ENCODE results near the gene IRF8. TPM values are rescaled to one million over a fixed set of nuclear protein-coding genes. Genes with fewer than 3 reads are reported as not detected.

Gene IRF8
- 10 to 100 TPM in 1 of 2 donors, 1 to 10 TPM in 1; 1.8 to 21.2 TPM for total RNA-seq

GRCh38 chr16:85898521-85899442 is at the start of gene IRF8:
Gene IRF8, plus strand, starts transcription at chr16:85899162. Its CDS starts 3,854 bp downstream, at chr16:85903016.
- DNase-seq (ENCODE audit: low spot score) = peak; percentile 17
- Histone ChIP-seq H3K27ac (no peak within 1 kb of the TSS), H3K27me3 (replicated peaks; ENCODE audit: insufficient read depth) (no peaks in the 10 kb centered on the region), H3K9me3 (no peaks in the 10 kb centered on the region), H3K4me3 (peak within 1 kb of the TSS; percentile 27 to 41), H3K36me3 (no peaks in the 10 kb centered on the region), H3K4me1 (replicated peaks) (no peaks in the 10 kb centered on the region)
- WGBS = 1% methylated on average over 66 of the region's 102 CpGs
- intact Hi-C loops (cut with DNase I) = no loop called here
- TF ChIP-seq POLR2AphosphoS5 (IDR thresholded peaks at IDR 0.05) (no peak), POLR2A (IDR thresholded peaks at IDR 0.05) (peak; percentile 57)
- TF ChIP-seq, protein P1, sequence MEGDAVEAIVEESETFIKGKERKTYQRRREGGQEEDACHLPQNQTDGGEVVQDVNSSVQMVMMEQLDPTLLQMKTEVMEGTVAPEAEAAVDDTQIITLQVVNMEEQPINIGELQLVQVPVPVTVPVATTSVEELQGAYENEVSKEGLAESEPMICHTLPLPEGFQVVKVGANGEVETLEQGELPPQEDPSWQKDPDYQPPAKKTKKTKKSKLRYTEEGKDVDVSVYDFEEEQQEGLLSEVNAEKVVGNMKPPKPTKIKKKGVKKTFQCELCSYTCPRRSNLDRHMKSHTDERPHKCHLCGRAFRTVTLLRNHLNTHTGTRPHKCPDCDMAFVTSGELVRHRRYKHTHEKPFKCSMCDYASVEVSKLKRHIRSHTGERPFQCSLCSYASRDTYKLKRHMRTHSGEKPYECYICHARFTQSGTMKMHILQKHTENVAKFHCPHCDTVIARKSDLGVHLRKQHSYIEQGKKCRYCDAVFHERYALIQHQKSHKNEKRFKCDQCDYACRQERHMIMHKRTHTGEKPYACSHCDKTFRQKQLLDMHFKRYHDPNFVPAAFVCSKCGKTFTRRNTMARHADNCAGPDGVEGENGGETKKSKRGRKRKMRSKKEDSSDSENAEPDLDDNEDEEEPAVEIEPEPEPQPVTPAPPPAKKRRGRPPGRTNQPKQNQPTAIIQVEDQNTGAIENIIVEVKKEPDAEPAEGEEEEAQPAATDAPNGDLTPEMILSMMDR (IDR thresholded peaks at IDR 0.05) = no peak

DNA sequence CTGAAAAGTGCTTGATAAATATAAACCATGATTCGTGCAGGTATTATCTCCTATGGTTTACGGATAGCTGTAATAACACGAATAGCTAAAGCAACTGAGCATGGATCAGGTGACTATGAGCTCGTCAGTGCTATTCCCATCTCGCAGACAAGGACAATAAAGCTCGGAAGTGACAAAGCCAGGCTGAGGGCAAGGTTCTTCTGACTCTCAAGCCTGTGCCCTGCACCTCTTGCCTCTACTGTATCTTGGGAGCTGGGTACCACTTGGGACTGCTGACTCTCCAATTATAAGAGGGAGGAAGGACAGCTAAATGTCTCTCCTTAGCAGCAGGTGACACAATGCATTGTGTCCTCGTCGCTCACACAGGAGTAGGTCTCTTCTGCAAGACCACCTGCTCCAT is 49.6 kb upstream of the IRF8 start:
- no peaks in the 10 kb centered on the region for H3K9me3 ChIP-seq
- no peak overlapping the region for H3K4me3 ChIP-seq
- DNase-seq (ENCODE audit: low spot score) = no peak
- intact Hi-C loops (cut with DNase I) = no loop called here
- peaks cover 8% of the 10 kb centered on the region for H3K27me3 ChIP-seq (replicated peaks; ENCODE audit: insufficient read depth)
- 86% methylated on average over 8 of the region's 8 CpGs for WGBS
- no peak for TF ChIP-seq POLR2A (IDR thresholded peaks at IDR 0.05)
- H3K36me3 ChIP-seq = no peaks in the 10 kb centered on the region
- H3K4me1 ChIP-seq (replicated peaks) = no peaks in the 10 kb centered on the region
- no peak overlapping the region for H3K27ac ChIP-seq

- 66% methylated on average over 5 of the region's 5 CpGs for WGBS
- Histone ChIP-seq H3K4me3 (no peak overlapping the region), H3K27ac (no peak overlapping the region), H3K27me3 (replicated peaks; ENCODE audit: insufficient read depth) (peaks cover 8% of the 10 kb centered on the region), H3K4me1 (replicated peaks) (no peaks in the 10 kb centered on the region), H3K36me3 (no peaks in the 10 kb centered on the region), H3K9me3 (no peaks in the 10 kb centered on the region)
- TF ChIP-seq POLR2A (IDR thresholded peaks at IDR 0.05) (no peak), POLR2AphosphoS5 (IDR thresholded peaks at IDR 0.05) (no peak)
- TF ChIP-seq, protein P1 (IDR thresholded peaks at IDR 0.05) = no peak
- no peak for DNase-seq (ENCODE audit: low spot score)
- intact Hi-C loops (cut with DNase I) = no loop called here
Observed at GRCh38 chr16:85850344-85850880, 48.5 kb upstream of the IRF8 start.

GRCh38 chr16:85851034-85851785 is 47.8 kb upstream of the IRF8 start:
- no peak for DNase-seq (ENCODE audit: low spot score)
- TF ChIP-seq POLR2A (IDR thresholded peaks at IDR 0.05) = no peak
- TF ChIP-seq POLR2AphosphoS5 (IDR thresholded peaks at IDR 0.05) = no peak
- TF ChIP-seq, protein P1 (IDR thresholded peaks at IDR 0.05) = no peak
- intact Hi-C loops (cut with DNase I) = no loop called here

More at GRCh38 chr16:85851034-85851785, 47.8 kb upstream of the IRF8 start:
- Histone ChIP-seq H3K4me1 (replicated peaks) (no peaks in the 10 kb centered on the region), H3K9me3 (no peaks in the 10 kb centered on the region), H3K36me3 (no peaks in the 10 kb centered on the region), H3K27me3 (replicated peaks; ENCODE audit: insufficient read depth) (peaks cover 7% of the 10 kb centered on the region), H3K4me3 (no peak overlapping the region), H3K27ac (no peak overlapping the region)
- WGBS = 73% methylated on average over 15 of the region's 15 CpGs
